Activated T-cell treated with anti-CD3 and anti-CD28 coated beads, Interleukin-2, amount 50 U/mL, for 24 hours (primary cell): Measurements from ENCODE around the gene TMEM219.
"Not testable (repeated sequence)": the region's sequence is repeated elsewhere in the genome, so short reads cannot be mapped to it uniquely, and the experiment has no call there.

Source experiments
- DNase-seq: peaks from one replicate; pipeline ENCODE4 v3.0.0-alpha.2; 2020
- H3K27ac Mint-ChIP-seq: 2 replicates; pipeline ENCODE4 v1.8.0; 2020; ENCODE audit warnings: mild to moderate bottlenecking, mixed read lengths
- H3K27me3 Mint-ChIP-seq: 2 replicates; pipeline ENCODE4 v1.8.0; 2020; ENCODE audit warnings: mixed read lengths
- H3K36me3 Mint-ChIP-seq: 2 replicates; pipeline ENCODE4 v1.8.0; 2020; ENCODE audit warnings: low read depth, mixed read lengths
- H3K4me1 Mint-ChIP-seq: 2 replicates; pipeline ENCODE4 v1.8.0; 2020; ENCODE audit warnings: low read depth, mixed read lengths
- H3K4me3 Mint-ChIP-seq: 2 replicates; pipeline ENCODE4 v1.8.0; 2020; ENCODE audit warnings: mild to moderate bottlenecking, moderate library complexity, mixed read lengths
- H3K9me3 Mint-ChIP-seq: 2 replicates; pipeline ENCODE4 v1.8.0; 2020; ENCODE audit warnings: mixed read lengths

Gene TMEM219

GRCh38 chr16:30017937-30018336 lies 56.1 kb downstream of the TMEM219 start:
- not testable (repeated sequence) for DNase-seq, H3K4me1 Mint-ChIP-seq, H3K9me3 Mint-ChIP-seq, H3K4me3 Mint-ChIP-seq, H3K27me3 Mint-ChIP-seq, H3K36me3 Mint-ChIP-seq, H3K27ac Mint-ChIP-seq

- H3K27ac Mint-ChIP-seq: no peak overlapping the region
- H3K36me3 Mint-ChIP-seq: no peaks in the 10 kb centered on the region
- no peaks in the 10 kb centered on the region for H3K9me3 Mint-ChIP-seq
- no peak overlapping the region for H3K4me3 Mint-ChIP-seq
- peaks cover 7% of the 10 kb centered on the region for H3K27me3 Mint-ChIP-seq
- H3K4me1 Mint-ChIP-seq: peaks cover 8% of the 10 kb centered on the region
- DNase-seq: no peak
Measured at GRCh38 chr16:30018731-30019158, 56.9 kb downstream of the TMEM219 start.
